ENCODE data around the gene RASAL3. TPM values are rescaled to one million over a fixed set of nuclear protein-coding genes. Genes with fewer than 3 reads are reported as not detected.

RASAL3 gene
- total RNA-seq, 2 experiments from 2014 or later = 104 to 107 TPM

- ChIA-PET CTCF (interaction anchor here (0.8 to 3.5 kb wide), 4 partner anchors 18 to 118 kb away, joined by 3 to 18 read pairs (median 4); partner anchors contain the start of gene AKAP8L), POLR2A (interaction anchor here (1.1 kb wide), 1 partner anchor 17 kb away, joined by 3 read pairs; no protein-coding TSS in a partner anchor)
- no peak overlapping the region for H3K27ac Mint-ChIP-seq
- H3K4me1 Mint-ChIP-seq (ENCODE audit: low read depth) = peaks cover 15% of the 10 kb centered on the region
- no peak overlapping the region for H3K4me3 Mint-ChIP-seq
- H3K9me3 Mint-ChIP-seq (ENCODE audit: insufficient read depth) = no peaks in the 10 kb centered on the region
- H3K36me3 Mint-ChIP-seq (ENCODE audit: low read depth) = peaks cover 5% of the 10 kb centered on the region
- no peak for ATAC-seq
- H3K27me3 Mint-ChIP-seq (ENCODE audit: low read depth) = no peaks in the 10 kb centered on the region
- no peak for DNase-seq
These were observed 26.8 kb downstream of the RASAL3 start for GRCh38 chr19:15437355-15438123.

- Mint-ChIP-seq H3K36me3 (ENCODE audit: low read depth) (peaks cover 8% of the 10 kb centered on the region), H3K27me3 (ENCODE audit: low read depth) (no peaks in the 10 kb centered on the region), H3K4me1 (ENCODE audit: low read depth) (peaks cover 18% of the 10 kb centered on the region), H3K9me3 (ENCODE audit: insufficient read depth) (no peaks in the 10 kb centered on the region), H3K4me3 (no peak overlapping the region), H3K27ac (no peak overlapping the region)
- DNase-seq (no peak), ATAC-seq (no peak)
- POLR2A ChIA-PET = interaction anchor here (0.6 to 1.2 kb wide), 3 partner anchors 20 to 58 kb away, joined by 3 to 6 read pairs (median 3); no protein-coding TSS in a partner anchor
- CTCF ChIA-PET = interaction anchor here (0.9 to 3.5 kb wide), 4 partner anchors 18 to 177 kb away, joined by 3 to 18 read pairs (median 4); partner anchors contain the start of gene AKAP8L
These were observed 27.6 kb downstream of the RASAL3 start for GRCh38 chr19:15436826-15437110.

GRCh38 chr19:15436012-15436825 is 28.1 kb downstream of the RASAL3 start:
- DNase-seq (no peak), ATAC-seq (no peak)
- Mint-ChIP-seq H3K4me3 (no peak overlapping the region), H3K36me3 (ENCODE audit: low read depth) (peaks cover 11% of the 10 kb centered on the region), H3K4me1 (ENCODE audit: low read depth) (peaks cover 23% of the 10 kb centered on the region), H3K9me3 (ENCODE audit: insufficient read depth) (no peaks in the 10 kb centered on the region), H3K27ac (no peak overlapping the region), H3K27me3 (ENCODE audit: low read depth) (no peaks in the 10 kb centered on the region)
- POLR2A ChIA-PET = interaction anchor here (0.6 to 1.3 kb wide), 8 partner anchors 14 to 764 kb away, joined by 3 to 6 read pairs (median 3); partner anchors contain the start of gene AKAP8L
- CTCF ChIA-PET = interaction anchor here (0.9 to 3.5 kb wide), 6 partner anchors 17 to 177 kb away, joined by 3 to 18 read pairs (median 4); partner anchors contain the start of genes AKAP8L and RASAL3

- ATAC-seq (no peak), DNase-seq (no peak)
- CTCF ChIA-PET = interaction anchor here (1.2 to 3.1 kb wide), 3 partner anchors 14 to 122 kb away, joined by 3 to 42 read pairs (median 19); partner anchors contain the start of gene AKAP8L
- Mint-ChIP-seq H3K36me3 (ENCODE audit: low read depth) (peaks cover 16% of the 10 kb centered on the region), H3K27me3 (ENCODE audit: low read depth) (no peaks in the 10 kb centered on the region), H3K9me3 (ENCODE audit: insufficient read depth) (no peaks in the 10 kb centered on the region), H3K4me1 (ENCODE audit: low read depth) (peaks cover 34% of the 10 kb centered on the region), H3K4me3 (peak overlapping the region; percentile 98), H3K27ac (peak overlapping the region; percentile 98)
- POLR2A ChIA-PET = interaction anchor here (0.6 to 2.0 kb wide), 10 partner anchors 9 to 703 kb away, joined by 3 to 18 read pairs (median 3); partner anchors contain the start of gene AKAP8L
These were observed 30.8 kb downstream of the RASAL3 start for GRCh38 chr19:15433519-15434069.

- Mint-ChIP-seq H3K27ac (peak overlapping the region; percentile 98), H3K4me3 (peak overlapping the region; percentile 98), H3K27me3 (ENCODE audit: low read depth) (no peaks in the 10 kb centered on the region), H3K4me1 (ENCODE audit: low read depth) (peaks cover 34% of the 10 kb centered on the region), H3K9me3 (ENCODE audit: insufficient read depth) (no peaks in the 10 kb centered on the region), H3K36me3 (ENCODE audit: low read depth) (peaks cover 19% of the 10 kb centered on the region)
- DNase-seq (peak; percentile 95), ATAC-seq (peak; percentile 89)
- ChIA-PET CTCF (interaction anchor here (1.0 to 3.1 kb wide), 5 partner anchors 13 to 122 kb away, joined by 3 to 42 read pairs (median 7); partner anchors contain the start of gene AKAP8L), POLR2A (interaction anchor here (0.6 to 2.0 kb wide), 11 partner anchors 8 to 704 kb away, joined by 3 to 18 read pairs (median 3); partner anchors contain the start of gene AKAP8L)
These were observed 31.5 kb downstream of the RASAL3 start for GRCh38 chr19:15432629-15433518.

- DNase-seq (peak; percentile 43), ATAC-seq (peak; percentile 9)
- ChIA-PET CTCF (interaction anchor here (1.0 to 4.0 kb wide), 6 partner anchors 12 to 123 kb away, joined by 3 to 42 read pairs (median 13); partner anchors contain the start of gene AKAP8L), POLR2A (interaction anchor here (0.6 to 2.0 kb wide), 8 partner anchors 11 to 119 kb away, joined by 3 to 18 read pairs (median 4); partner anchors contain the start of gene AKAP8L)
- peak overlapping the region; percentile 98 for H3K4me3 Mint-ChIP-seq
- H3K9me3 Mint-ChIP-seq (ENCODE audit: insufficient read depth) = no peaks in the 10 kb centered on the region
- H3K27me3 Mint-ChIP-seq (ENCODE audit: low read depth) = no peaks in the 10 kb centered on the region
- H3K36me3 Mint-ChIP-seq (ENCODE audit: low read depth) = peaks cover 26% of the 10 kb centered on the region
- peaks cover 32% of the 10 kb centered on the region for H3K4me1 Mint-ChIP-seq (ENCODE audit: low read depth)
- peak overlapping the region; percentile 97 for H3K27ac Mint-ChIP-seq
These were observed 32.3 kb downstream of the RASAL3 start for GRCh38 chr19:15432018-15432494.

GRCh38 chr19:15431396-15432017 is 32.8 kb downstream of the RASAL3 start:
- Mint-ChIP-seq H3K27me3 (ENCODE audit: low read depth) (no peaks in the 10 kb centered on the region), H3K4me3 (peak overlapping the region; percentile 98), H3K36me3 (ENCODE audit: low read depth) (peaks cover 31% of the 10 kb centered on the region), H3K4me1 (ENCODE audit: low read depth) (peaks cover 32% of the 10 kb centered on the region), H3K27ac (peak overlapping the region; percentile 97), H3K9me3 (ENCODE audit: insufficient read depth) (no peaks in the 10 kb centered on the region)
- POLR2A ChIA-PET = interaction anchor here (0.6 to 2.4 kb wide), 3 partner anchors 13 to 88 kb away, joined by 3 to 17 read pairs (median 3); partner anchors contain the start of gene AKAP8L
- no peak for ATAC-seq
- no peak for DNase-seq
- CTCF ChIA-PET = interaction anchor here (1.2 to 4.0 kb wide), 2 partner anchors 12 to 36 kb away, joined by 3 to 41 read pairs; partner anchors contain the start of gene AKAP8L

GRCh38 chr19:15430526-15431120 is 33.7 kb downstream of the RASAL3 start:
- Mint-ChIP-seq H3K27ac (peak overlapping the region; percentile 50), H3K36me3 (ENCODE audit: low read depth) (peaks cover 39% of the 10 kb centered on the region), H3K4me1 (ENCODE audit: low read depth) (peaks cover 29% of the 10 kb centered on the region), H3K9me3 (ENCODE audit: insufficient read depth) (no peaks in the 10 kb centered on the region), H3K4me3 (peak overlapping the region; percentile 98), H3K27me3 (ENCODE audit: low read depth) (no peaks in the 10 kb centered on the region)
- DNase-seq (no peak), ATAC-seq (no peak)
- ChIA-PET CTCF (interaction anchor here (1.2 to 4.0 kb wide), 3 partner anchors 9 to 37 kb away, joined by 3 to 41 read pairs (median 3); partner anchors contain the start of gene AKAP8L), POLR2A (interaction anchor here (1.3 to 2.4 kb wide), 2 partner anchors 12 to 84 kb away, joined by 3 to 17 read pairs; partner anchors contain the start of gene AKAP8L)

GRCh38 chr19:15429825-15430467 is 34.4 kb downstream of the RASAL3 start:
- ChIA-PET CTCF (interaction anchor here (1.3 to 4.0 kb wide), 3 partner anchors 8 to 125 kb away, joined by 3 to 41 read pairs (median 6); partner anchors contain the start of gene AKAP8L), POLR2A (interaction anchor here (2.4 kb wide), 1 partner anchor 11 kb away, joined by 17 read pairs; the partner anchor contains the start of gene AKAP8L)
- no peaks in the 10 kb centered on the region for H3K27me3 Mint-ChIP-seq (ENCODE audit: low read depth)
- ATAC-seq (no peak), DNase-seq (no peak)
- peaks cover 29% of the 10 kb centered on the region for H3K4me1 Mint-ChIP-seq (ENCODE audit: low read depth)
- H3K4me3 Mint-ChIP-seq = no peak overlapping the region
- peaks cover 43% of the 10 kb centered on the region for H3K36me3 Mint-ChIP-seq (ENCODE audit: low read depth)
- no peaks in the 10 kb centered on the region for H3K9me3 Mint-ChIP-seq (ENCODE audit: insufficient read depth)
- peak overlapping the region; percentile 50 for H3K27ac Mint-ChIP-seq
